ENCODE measurements around the gene CCDC141.

The CCDC141 gene

DNA sequence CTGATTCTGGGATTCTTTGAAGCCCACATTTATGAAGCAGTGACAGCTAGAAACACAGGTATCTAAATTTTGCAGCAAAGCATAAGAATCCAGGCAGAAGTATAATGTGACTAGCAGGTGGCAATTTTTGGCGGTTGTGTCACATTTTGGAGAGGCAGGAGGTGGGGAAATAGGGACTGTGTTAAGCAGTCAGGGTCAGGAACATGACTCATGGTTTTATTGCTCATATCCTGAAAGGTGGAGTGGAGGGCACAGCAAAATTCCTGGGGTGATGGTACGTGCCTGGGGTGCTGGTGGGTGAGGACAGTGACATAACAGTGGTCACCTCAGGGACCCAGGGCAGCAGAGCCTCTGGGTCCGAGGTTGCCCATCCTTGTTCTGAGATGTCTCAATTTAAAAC is 179.2 kb downstream of the CCDC141 start:
- TF ChIP-seq, protein P1, sequence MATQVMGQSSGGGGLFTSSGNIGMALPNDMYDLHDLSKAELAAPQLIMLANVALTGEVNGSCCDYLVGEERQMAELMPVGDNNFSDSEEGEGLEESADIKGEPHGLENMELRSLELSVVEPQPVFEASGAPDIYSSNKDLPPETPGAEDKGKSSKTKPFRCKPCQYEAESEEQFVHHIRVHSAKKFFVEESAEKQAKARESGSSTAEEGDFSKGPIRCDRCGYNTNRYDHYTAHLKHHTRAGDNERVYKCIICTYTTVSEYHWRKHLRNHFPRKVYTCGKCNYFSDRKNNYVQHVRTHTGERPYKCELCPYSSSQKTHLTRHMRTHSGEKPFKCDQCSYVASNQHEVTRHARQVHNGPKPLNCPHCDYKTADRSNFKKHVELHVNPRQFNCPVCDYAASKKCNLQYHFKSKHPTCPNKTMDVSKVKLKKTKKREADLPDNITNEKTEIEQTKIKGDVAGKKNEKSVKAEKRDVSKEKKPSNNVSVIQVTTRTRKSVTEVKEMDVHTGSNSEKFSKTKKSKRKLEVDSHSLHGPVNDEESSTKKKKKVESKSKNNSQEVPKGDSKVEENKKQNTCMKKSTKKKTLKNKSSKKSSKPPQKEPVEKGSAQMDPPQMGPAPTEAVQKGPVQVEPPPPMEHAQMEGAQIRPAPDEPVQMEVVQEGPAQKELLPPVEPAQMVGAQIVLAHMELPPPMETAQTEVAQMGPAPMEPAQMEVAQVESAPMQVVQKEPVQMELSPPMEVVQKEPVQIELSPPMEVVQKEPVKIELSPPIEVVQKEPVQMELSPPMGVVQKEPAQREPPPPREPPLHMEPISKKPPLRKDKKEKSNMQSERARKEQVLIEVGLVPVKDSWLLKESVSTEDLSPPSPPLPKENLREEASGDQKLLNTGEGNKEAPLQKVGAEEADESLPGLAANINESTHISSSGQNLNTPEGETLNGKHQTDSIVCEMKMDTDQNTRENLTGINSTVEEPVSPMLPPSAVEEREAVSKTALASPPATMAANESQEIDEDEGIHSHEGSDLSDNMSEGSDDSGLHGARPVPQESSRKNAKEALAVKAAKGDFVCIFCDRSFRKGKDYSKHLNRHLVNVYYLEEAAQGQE (IDR thresholded peaks at IDR 0.05; ENCODE audit: insufficient read depth in 1 of 2, low read depth in 2 of 2, low read length in 2 of 2) = no peak
- TF ChIP-seq TAF1 (IDR thresholded peaks at IDR 0.05; ENCODE audit: borderline replicate concordance, insufficient read depth, low read length) (no peak), POLR2AphosphoS5 (IDR thresholded peaks at IDR 0.05; ENCODE audit: low read depth, low read length) (no peak), FOXP2 (optimal IDR thresholded peaks at IDR 0.05; ENCODE audit: borderline replicate concordance, extremely low read depth, extremely low read length, insufficient read depth) (no peak), SIN3A (IDR thresholded peaks at IDR 0.05; ENCODE audit: borderline replicate concordance, insufficient read depth, low read length) (no peak)

DNA sequence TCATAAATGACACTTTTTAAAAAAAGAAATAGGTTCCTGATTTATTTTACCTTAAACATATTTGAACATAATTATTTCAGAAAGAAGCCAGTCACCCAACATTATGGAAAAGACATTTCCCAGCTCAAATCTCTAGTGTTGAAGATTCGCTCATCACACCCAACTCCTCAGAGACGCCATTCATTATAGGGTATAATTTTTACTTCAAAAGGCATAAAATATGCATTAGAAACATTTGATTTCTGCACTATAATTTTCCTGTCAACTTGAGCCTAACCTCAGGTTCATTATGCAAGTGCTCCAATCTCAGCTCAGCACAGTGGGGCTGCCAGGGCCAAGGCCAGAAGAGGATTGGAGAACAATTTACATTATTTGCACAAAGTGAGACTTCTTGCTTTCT is 183.9 kb downstream of the CCDC141 start:
- TF ChIP-seq SIN3A (IDR thresholded peaks at IDR 0.05; ENCODE audit: borderline replicate concordance, insufficient read depth, low read length) (no peak), TAF1 (IDR thresholded peaks at IDR 0.05; ENCODE audit: borderline replicate concordance, insufficient read depth, low read length) (no peak), FOXP2 (optimal IDR thresholded peaks at IDR 0.05; ENCODE audit: borderline replicate concordance, extremely low read depth, extremely low read length, insufficient read depth) (no peak), POLR2AphosphoS5 (IDR thresholded peaks at IDR 0.05; ENCODE audit: low read depth, low read length) (no peak)
- TF ChIP-seq, protein P1 (IDR thresholded peaks at IDR 0.05; ENCODE audit: insufficient read depth in 1 of 2, low read depth in 2 of 2, low read length in 2 of 2) = no peak

DNA sequence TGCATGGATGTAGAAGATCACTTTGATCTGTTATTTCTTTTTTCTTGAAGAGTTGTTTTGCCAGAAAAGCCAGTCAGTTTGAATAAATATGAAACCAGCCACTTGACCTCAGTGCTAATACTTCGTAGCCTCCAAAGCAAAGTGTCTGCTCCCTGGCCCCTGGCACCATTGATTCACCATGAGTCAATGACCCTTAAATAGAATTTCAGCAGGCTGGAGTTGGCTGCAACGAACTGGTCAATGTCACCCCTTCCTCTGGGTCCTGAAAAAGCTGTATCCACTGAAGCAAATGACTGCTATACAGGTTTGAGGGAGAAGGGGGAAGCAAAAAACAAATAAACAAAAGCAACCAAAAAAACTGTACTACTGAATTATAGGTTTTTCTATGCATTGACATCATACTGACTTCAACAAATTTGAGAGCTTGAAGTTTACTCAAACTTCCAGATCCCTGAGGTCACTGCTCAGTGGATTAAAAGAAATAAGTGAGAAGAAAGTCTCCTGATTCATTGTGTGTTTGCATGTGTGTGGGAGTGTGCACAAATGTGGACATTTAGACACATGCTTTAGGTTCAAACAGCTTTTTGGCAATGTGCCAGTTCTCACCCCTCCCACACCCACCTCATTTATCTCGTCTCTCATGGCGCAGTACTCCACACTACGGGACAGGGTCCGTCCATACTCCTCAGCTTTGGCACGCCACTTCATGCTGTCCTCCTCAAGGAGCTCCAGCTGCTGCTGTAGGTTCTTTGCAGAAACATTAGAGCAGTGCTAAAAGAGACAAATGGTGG is 184.6 kb downstream of the CCDC141 start:
- no peak for TF ChIP-seq TAF1 (IDR thresholded peaks at IDR 0.05; ENCODE audit: borderline replicate concordance, insufficient read depth, low read length)
- TF ChIP-seq, protein P1 (IDR thresholded peaks at IDR 0.05; ENCODE audit: insufficient read depth in 1 of 2, low read depth in 2 of 2, low read length in 2 of 2) = no peak
- TF ChIP-seq FOXP2 (optimal IDR thresholded peaks at IDR 0.05; ENCODE audit: borderline replicate concordance, extremely low read depth, extremely low read length, insufficient read depth) = no peak
- TF ChIP-seq SIN3A (IDR thresholded peaks at IDR 0.05; ENCODE audit: borderline replicate concordance, insufficient read depth, low read length) = no peak
- no peak for TF ChIP-seq POLR2AphosphoS5 (IDR thresholded peaks at IDR 0.05; ENCODE audit: low read depth, low read length)

DNA sequence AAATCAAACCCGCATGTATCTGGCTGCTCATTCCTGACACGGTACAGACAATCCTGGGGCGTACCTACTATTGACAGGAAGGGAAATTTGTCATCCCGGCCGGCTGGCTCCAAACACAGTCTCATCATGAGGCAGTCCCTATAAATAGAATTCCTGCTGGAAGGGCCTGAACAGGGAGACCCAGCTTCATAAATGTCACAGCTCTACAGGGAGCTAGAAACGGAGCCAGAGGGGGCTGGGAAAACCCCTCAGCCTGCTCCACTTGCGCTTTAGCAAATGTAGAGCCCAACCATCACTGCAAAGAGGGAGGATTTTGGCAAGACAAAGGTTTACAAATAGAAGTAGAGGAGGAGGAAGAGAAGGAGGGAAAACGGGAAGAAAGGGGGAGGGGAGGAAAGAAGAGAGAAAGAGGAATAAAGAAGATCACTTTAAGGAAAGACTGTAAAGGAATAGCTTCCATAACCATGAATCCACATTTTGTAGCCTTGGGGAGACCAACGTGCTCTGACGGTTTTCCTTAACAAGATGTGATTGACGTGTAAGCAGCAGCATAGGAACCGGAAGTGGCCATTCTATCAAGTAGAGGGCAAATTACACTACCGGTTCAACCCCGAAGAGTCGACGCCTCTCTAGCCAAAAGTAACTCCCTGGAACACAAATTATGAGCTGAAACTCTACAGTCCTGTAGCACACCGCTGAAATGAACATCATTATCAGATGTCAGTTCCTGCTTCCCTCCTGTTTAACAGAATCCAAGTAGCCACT is 185.9 kb downstream of the CCDC141 start:
- TF ChIP-seq POLR2AphosphoS5 (IDR thresholded peaks at IDR 0.05; ENCODE audit: low read depth, low read length) = no peak
- TF ChIP-seq, protein P1 (IDR thresholded peaks at IDR 0.05; ENCODE audit: insufficient read depth in 1 of 2, low read depth in 2 of 2, low read length in 2 of 2) = no peak
- TF ChIP-seq SIN3A (IDR thresholded peaks at IDR 0.05; ENCODE audit: borderline replicate concordance, insufficient read depth, low read length) = no peak
- no peak for TF ChIP-seq FOXP2 (optimal IDR thresholded peaks at IDR 0.05; ENCODE audit: borderline replicate concordance, extremely low read depth, extremely low read length, insufficient read depth)
- no peak for TF ChIP-seq TAF1 (IDR thresholded peaks at IDR 0.05; ENCODE audit: borderline replicate concordance, insufficient read depth, low read length)
